ENCODE data around the gene MNT.

DNA sequence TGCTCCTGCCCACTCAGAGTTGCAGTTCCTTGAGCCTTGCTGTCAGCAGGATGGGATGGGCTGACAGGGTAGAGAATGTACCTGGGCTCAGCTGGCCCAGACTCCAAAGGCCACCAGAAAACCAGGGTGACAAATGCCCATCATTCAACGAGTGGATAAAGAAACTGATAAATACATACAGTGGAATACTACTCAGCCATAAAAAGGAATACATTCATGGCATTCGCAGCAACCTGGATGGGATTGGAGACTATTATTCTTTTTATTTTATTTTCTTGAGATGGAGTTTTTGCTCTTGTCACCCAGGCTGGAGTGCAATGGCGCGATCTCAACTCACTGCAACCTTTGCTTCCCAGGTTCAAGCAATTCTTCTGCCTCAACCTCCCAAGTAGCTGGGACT, 43.6 kb downstream of the MNT start:
- TF ChIP-seq SMARCB1 (IDR thresholded peaks at IDR 0.05; ENCODE audit: insufficient read length, low read depth) (no peak), ETS2 (tag; IDR thresholded peaks at IDR 0.05; ENCODE audit: borderline replicate concordance, poor library complexity, severe bottlenecking) (no peak)

Measured in K562 (cell line).